HG03460 (cell line): ENCODE data around the gene SOWAHB.

Experiments
- ATAC-seq: cut with Tn5 transposase; IDR thresholded peaks from one replicate; pipeline ENCODE4 v1.9.1; 2021; ENCODE audit not compliant: unreplicated experiment

The SOWAHB gene, protein sequence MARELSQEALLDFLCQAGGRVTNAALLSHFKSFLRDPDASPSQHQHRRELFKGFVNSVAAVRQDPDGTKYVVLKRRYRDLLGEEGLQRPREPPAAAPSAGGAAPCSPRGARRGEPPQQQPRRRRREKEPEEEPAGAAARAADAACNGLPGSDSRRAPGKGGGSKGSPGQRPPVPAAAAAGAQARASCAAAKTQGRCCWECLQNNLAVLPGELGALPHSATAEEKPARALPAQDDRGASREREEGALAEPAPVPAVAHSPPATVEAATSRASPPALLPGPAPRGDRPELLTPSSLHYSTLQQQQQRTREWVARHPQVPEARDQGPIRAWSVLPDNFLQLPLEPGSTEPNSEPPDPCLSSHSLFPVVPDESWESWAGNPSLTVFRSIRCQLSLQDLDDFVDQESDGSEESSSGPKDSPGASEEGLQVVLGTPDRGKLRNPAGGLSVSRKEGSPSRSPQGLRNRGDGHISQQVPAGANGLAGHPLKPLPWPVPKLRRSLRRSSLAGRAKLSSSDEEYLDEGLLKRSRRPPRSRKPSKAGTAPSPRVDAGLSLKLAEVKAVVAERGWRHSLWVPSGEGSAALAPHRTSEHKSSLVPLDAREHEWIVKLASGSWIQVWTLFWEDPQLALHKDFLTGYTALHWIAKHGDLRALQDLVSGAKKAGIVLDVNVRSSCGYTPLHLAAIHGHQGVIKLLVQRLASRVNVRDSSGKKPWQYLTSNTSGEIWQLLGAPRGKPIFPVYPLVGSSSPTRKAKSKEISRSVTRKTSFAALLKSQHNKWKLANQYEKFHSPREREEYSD

DNA sequence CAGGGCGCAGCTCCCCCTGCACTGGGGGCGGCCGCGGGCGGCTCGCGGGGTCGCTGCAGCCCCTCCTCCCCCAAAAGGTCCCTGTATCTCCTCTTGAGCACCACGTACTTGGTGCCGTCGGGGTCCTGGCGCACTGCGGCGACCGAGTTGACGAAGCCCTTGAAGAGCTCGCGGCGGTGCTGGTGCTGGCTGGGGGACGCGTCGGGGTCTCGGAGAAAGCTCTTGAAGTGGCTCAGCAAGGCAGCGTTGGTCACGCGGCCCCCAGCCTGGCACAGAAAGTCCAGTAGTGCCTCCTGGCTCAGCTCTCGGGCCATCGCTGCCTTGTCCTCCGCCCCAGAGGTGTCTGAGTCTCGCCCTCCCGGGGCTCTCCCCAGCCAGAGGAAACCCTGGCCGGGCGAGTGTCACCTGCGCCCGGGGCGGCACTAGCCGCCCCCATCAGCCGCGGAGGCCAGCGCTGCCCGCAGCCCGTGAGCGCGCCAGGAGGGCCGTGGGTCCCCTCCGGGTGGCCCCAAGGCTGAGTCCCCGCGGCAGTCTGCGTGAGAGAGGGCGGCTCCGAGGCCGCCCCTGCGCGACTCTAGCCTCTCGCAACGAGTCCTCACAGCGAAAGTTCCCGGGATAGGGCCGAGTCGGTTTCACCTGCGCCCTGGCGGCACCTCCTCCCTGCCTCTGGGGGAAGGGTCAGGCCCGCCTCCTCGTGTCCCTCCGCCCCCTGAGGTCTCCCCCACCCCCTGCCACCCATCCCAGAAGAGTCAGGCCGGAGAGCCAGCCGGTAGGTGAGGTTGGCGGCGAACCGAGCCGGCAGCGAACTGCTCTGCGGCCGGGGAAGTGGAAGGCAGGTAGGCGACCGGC lies at the start of gene SOWAHB:
SOWAHB (minus strand) TSS at position 609 of the 849 bp plus-strand sequence; CDS start at position 314, 295 bp downstream.
- ATAC-seq, result no peak

DNA sequence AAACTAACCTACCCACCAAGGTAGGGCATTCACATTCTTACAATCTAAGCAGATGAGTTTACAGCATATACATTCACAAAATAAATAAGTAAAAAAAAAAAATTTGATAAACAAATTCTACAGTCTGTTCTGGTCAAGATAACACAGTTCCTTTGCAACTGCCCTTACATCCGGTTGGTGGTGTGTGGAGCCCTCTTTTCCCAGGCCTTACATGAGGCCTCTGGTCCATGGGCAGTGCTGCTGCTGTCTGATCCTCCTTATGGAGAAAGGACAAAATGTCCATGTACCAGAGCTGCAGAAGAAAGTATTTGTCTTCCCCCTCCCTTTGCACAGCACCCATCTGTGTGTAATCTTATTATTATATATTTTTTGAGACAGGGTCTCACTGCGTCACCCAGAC lies 49.4 kb upstream of the SOWAHB start:
- ATAC-seq, result no peak

DNA sequence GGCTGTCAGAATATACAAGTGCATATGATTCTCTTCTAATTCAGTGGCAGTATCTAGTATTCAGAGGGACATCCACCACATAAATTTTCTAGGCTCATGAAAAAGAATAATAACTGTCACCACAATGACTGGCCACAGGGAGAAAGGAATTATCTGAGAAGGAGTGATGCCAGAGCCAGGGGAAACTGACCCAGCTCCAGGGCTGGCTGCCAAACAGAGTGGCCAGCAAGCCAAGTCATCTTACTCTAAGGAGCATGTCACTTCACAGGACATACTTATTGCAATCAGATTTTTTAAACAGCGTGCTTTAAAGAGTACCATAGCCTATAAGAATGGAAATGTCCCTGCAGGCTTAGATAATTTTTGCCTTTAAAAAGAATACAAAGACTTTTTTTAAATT lies 45.8 kb upstream of the SOWAHB start:
- no peak for ATAC-seq

DNA sequence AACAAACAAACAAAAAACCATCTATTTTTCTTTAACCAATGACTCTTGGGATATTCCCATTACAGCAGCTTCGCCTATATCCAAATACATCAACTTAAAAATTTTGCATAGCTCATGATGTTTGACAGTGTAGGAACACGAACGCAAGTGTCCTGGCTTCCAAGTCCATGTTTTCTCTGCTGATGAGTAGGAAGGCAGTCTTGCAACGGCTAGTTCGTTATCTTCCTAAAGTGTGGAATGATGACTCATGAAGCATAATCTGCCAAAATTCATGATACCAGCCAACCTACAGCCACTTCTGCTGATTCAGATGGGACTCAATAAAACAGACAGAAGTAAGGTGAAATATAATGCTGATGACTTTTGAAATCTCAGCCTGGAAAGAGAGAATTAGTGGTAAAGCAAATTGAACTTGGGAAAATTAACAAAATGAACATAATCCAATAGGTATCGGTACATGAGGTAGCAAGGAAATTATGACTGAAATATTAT lies 45.2 kb upstream of the SOWAHB start:
- no peak for ATAC-seq

DNA sequence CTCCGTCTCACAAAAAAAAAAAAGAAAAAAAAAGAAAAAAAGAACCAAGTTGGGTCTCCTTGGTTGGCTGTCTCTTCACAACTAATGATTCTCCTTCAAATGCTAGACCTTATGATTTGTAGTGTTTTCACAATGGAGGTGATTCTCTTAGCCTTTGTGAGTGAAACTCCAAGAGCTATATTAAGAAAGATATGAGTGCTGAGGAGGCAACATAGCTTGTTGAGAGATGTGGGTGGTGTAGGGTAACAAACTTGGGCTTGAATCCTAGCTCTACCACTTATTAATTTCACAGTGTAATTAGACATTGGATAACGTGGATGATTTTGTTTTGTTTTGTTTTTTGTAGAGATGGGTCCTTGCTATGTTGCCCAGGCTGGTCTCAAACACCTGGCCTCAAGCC lies 41.2 kb upstream of the SOWAHB start:
- no peak for ATAC-seq

DNA sequence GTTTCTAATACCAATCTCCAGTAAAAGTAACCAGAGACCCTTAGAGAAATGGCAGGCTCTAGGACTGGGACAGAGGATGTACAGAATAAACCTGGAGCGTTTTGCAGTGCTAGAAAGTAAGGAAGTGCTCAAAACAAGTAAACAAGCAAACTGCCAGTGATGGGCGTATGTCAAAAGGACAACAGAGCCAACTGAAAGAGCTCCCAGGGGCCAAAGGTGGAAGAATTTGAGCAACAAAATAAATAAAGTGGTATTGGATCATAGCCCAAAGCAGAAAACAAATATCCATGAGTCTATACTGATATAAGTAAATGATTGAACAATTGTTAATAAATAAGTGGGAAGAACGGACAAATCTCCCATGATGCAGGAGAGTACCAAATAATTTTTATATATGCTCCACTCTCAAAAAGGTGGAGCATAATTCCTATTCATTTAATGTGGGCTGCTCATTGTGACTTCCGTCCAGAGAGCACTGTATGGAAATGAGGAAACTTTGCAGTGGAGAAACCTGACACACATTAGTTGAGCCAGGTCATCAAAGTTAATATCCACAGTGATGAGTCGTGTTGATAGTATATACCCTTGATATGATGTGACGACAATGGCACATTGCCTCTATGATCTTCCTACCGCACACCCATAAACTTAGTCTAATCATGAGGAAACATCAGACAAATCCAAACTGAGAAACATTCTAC lies 33.8 kb upstream of the SOWAHB start:
- ATAC-seq, result no peak

DNA sequence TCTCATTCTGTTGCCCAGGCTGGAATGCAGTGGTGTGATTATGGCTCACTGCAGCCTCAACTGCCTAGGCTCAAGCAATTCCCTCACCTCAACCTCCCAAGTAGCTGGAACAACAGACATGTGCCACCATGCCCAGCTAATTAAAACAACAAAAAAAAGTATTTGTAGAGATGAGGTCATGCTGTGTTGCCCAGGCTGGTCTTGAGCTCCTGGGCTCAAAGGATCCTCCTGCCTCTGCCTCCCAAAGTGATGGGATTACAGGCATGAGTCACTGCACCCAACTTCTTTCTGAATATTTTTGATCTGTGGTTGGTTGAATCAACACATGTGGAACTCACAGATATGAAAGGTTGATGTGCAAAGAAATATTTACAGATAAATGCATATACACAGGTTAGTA lies 33.1 kb upstream of the SOWAHB start:
- ATAC-seq, result no peak

DNA sequence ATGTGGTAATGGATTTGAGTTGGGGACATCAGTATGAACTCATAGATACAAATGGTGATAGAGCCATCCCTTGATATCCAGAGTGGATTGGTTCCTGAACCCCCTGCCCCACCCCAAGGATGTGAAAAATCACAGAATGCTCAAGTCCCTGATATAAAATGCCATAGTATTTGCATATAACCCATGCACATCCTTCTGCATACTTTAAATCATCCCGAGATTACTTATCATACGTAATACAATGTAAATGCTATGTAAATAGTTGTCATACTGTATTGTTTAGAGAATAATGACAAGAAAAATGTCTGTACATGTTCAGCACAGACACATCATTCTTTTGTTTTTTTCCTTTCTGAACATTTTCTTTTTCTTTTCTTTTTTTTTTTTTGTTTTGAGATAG lies 32.7 kb upstream of the SOWAHB start:
- no peak for ATAC-seq

DNA sequence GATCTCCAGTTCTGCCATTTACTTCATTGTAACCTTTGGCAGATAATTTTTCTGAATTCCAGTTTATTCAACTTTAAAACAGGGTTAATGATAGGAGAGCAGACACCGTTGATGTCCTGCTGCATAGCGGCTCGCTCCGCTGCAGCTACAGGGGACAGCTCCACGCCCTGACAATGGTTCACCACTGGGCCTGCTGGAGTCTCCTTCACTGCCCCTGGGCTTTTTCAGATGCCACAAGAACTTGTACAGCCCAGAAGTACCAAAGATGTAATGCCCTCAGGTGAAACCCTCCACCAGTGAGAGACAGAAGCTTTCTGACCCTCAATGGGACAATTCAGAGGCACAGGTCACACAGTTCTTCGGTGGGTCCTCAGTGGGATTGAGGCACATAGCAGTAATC lies 28.9 kb upstream of the SOWAHB start:
- ATAC-seq, result no peak

DNA sequence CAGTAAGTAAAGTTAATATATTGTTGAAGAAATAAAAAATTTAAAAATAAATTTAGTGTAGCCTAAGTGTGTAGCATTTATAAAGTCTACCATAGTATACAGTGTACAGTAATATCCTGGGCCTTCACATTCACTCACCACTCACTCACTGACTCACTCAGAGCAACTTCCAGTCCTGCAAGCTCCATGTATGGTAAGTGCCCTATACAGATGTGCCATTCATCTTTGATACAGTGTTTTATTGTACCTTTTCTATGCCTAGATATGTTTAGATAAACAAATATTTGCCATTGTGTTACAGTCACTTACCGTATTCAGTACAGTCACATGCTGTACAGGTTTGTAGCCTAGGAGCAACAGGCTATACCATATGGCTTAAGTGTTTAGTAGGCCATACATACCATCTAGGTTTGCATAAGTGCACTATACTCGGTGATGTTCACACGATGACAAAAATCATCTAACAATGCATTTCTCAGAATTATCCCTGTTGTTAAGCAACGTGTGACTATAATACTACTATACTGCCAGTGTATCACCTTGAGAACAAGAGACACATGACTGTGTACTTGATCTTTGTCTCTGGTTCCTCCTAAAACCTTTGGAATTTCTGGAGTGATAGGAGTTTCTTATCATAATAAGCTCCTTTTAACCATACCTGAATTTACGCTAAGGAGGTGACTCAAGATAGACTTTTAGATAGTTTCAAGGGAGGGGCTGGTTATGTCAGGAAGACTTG lies 25.8 kb upstream of the SOWAHB start:
- no peak for ATAC-seq

DNA sequence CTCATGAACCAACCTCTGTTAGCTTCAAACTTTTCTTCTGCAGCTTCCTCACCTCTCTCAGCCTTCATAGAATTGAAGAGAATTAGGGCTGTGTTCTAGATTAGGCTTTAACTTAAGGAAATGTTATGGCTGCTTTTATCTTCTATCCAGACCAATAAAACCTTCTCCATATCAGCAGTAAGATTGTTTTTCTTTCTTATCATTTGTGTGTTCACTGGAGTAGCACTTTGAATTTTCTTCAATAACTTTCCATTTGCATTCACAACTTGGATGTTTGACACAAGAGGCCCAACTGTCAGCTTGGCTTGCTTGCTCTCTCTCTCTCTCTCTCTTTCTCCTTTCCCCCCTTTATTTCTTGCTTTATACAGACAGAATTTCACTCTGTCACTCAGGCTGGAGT lies 22.8 kb upstream of the SOWAHB start:
- no peak for ATAC-seq

DNA sequence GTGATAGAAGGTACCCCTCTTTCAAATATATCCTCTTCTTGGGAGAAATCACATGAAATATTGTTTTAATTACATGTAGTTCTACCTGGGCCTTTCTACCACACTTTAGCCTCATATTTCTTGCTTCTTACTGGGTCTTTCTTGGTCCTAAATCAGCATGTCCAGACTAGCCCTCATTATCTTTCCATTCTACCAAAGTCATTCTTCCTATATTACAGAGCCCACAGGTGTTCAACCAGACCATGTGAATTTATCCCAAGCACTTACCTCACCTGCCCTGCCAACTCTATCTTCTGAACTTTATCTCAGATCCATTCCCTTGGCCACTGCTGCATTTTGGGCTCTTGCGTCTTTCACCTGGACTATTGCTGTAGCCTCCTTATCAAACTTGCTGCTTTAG lies 11.8 kb upstream of the SOWAHB start:
- ATAC-seq, result no peak

DNA sequence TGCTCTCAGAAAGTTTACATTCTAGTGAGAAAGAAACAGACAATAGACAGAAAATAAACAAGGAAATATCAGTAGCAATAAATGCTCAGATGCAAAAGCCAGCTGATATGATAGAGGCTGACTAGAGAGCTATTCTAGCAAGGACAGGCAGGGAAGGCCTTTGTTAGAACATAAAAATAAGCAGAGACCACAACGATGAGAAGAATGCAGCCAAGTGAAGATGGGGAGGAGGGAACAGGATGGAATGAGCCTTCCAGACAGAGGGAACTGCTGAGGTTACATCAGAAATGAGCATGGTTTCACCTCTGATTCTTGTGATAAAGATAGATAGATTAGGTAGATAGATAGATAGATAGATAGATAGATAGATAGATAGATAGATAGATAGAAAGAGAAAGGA lies 7.6 kb upstream of the SOWAHB start:
- no peak for ATAC-seq

DNA sequence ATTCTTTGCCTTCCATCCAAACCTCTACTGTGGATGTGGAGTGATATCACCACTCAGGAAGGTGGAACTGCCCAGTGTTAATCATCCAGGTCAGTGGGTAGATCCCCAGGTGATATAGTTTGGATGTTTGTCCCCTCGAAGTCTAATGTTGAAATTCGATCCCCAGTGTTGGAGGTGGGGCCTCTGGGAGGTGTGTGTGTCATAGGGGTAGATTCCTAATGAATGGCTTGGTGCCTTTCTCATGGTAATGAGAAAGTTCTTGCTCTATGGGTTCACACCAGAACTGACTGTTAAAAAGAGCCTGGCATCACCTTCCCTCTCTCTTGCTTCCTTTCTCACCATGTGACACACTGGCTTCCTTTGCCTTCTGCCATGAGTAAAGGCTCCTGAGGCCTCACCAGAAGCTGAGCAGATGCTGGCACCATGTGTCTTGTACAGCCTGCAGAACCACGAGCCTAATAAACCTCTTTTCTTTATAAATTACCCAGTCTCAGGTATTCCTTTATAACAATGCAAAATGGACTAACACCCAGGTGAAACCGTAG lies 6.8 kb upstream of the SOWAHB start:
- ATAC-seq, result no peak

DNA sequence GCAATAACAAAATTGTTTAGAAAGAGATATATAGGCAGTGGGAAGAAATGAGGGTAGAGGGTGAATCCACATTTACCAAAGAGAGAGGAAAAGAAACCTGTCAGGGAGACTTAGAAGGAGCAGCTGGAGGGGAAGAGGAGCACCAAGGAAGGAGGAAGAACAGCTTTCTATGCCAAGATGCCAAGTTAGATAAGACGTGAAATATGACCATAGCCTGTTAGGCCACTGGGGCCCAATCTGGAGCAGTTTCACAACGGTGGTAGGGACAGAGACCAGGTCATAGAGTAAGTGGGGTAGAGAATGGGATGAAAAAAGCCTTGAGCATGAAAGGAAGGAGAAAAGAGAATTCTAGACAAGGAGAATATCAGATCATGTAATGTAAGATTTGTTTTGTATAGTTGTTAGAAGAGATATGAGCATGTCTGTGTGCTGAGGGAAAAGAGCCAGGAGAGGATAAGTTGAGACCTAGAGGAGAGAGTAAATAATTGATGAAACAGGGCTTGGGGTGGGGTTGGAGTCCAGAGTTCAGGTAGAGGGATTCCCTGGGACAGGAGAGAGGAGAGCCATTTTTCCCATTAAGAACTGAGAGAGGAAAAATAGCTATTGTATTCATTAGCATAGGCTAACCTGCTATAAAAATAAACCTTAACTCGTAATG lies 4.4 kb upstream of the SOWAHB start:
- ATAC-seq, result no peak

DNA sequence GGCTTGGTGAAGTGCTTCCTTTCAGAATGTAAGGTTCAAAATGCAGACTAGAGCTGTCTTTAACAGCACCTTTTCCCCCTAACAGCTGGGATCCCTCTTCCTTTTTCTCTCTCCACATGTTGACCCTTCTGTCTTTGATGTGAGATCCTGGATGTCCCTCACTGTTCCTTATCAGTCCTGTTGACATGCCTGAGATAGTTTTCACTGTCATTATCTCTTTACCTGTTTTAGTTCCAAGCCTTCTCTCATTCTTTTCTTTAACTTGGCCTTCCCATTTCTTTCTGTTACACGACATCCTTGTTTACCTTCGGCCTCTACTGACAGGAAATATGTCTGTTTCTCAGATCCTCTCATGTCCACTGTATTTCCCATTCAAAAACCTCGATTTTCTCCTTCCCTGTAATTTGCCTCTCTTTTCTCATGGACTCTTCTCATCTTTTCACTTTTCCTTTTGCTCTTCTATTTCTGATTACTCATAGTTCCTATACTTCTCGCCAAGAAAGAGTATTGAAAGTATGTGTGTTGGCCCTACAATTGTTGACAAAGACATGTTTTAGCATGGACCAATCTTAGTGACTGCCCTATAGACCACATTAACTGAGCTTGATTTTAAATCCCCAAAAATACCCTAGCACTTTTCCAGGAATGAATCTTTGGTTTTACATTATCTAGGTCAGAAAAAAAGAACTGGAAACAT lies 1.2 kb upstream of the SOWAHB start:
- ATAC-seq, result no peak

DNA sequence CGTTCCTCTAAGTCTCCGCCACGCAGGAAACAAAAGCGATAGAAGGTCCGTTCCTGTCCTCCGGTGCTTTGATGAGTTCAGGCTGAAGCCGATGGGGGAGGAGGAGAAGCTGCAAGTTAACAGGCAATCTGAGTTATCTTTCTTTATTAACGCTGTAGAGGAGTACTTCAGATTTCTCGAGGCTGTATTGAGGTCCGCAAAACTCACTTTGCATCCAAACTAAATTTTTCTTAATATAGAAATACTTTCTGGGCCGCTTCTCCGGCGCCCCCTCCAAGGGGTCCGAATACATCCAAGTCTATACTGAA lies 395 bp upstream of the SOWAHB start:
- ATAC-seq, result no peak

DNA sequence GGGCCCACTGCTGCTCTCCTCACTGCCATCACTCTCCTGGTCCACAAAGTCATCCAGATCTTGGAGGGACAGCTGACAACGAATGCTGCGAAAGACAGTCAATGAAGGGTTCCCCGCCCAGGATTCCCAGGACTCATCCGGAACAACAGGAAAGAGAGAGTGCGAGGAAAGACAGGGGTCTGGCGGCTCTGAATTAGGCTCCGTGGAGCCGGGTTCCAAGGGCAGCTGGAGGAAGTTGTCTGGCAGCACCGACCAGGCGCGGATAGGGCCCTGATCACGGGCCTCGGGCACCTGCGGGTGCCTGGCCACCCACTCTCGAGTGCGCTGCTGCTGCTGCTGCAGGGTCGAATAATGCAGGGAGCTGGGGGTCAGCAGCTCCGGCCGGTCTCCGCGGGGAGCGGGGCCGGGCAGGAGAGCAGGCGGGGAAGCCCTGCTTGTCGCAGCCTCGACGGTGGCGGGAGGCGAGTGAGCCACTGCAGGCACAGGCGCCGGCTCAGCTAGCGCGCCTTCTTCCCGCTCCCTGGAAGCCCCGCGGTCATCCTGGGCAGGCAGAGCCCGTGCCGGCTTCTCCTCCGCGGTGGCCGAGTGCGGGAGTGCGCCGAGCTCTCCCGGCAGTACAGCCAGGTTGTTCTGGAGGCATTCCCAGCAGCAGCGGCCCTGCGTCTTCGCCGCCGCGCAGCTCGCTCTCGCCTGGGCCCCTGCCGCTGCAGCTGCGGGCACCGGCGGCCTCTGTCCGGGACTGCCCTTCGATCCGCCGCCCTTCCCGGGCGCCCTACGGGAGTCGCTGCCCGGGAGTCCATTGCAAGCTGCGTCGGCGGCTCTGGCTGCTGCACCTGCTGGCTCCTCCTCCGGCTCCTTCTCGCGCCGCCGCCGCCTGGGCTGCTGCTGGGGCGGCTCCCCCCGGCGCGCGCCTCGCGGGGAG lies 1.1 kb downstream of the SOWAHB start:
- ATAC-seq, result no peak
